Neutrophil (primary cell): ENCODE results near the gene PGAP1.

Experiments
- H3K27ac ChIP-seq: fragments of 200-600 bp; sonication (generic); 2 replicates; pipeline ENCODE4 v1.5.1; 2016; ENCODE audit warnings: mild to moderate bottlenecking, moderate library complexity
- H3K27me3 ChIP-seq: fragments of 200-600 bp; sonication (generic); 2 replicates; pipeline ENCODE4 v1.6.0; 2016; ENCODE audit warnings: mild to moderate bottlenecking
- H3K36me3 ChIP-seq: fragments of 200-600 bp; sonication (generic); 2 replicates; pipeline ENCODE4 v1.5.1; 2017
- H3K4me1 ChIP-seq, 2 experiments: fragments of 200-600 bp in 1 of 2; sonication (generic) in 1 of 2; 1 replicate in 1 of 2; 2 replicates in 1 of 2; pipeline versions ENCODE4 v1.5.1 to v1.6.1; 2013 to 2016; ENCODE audit warnings: low read depth in 1 of 2, low read length in 1 of 2, mild to moderate bottlenecking in 1 of 2, moderate library complexity in 1 of 2; ENCODE audit not compliant: control insufficient read depth in 1 of 2, insufficient read depth in 1 of 2
- H3K4me3 ChIP-seq, 2 experiments: fragments of 200-600 bp in 1 of 2; sonication (generic) in 1 of 2; 1 replicate in 1 of 2; 2 replicates in 1 of 2; pipeline ENCODE4 v1.5.1; 2013 to 2016; ENCODE audit warnings: low read depth in 1 of 2, low read length in 1 of 2, mild to moderate bottlenecking in 1 of 2, moderate library complexity in 1 of 2
- H3K9me3 ChIP-seq: fragments of 200-600 bp; sonication (generic); 2 replicates; pipeline ENCODE4 v1.5.1; 2016
- CTCF ChIP-seq: fragments of 200-600 bp; sonication (generic); IDR thresholded peaks from 2 replicates; pipeline ENCODE4 v1.5.1; 2016; ENCODE audit warnings: antibody characterized with exemption

PGAP1 gene

GRCh38 chr2:196925768-196926561, 542 bp downstream of the PGAP1 start:
- H3K36me3 ChIP-seq, result no peaks in the 10 kb centered on the region
- H3K9me3 ChIP-seq, result no peaks in the 10 kb centered on the region
- TF ChIP-seq CTCF, result no peak
- H3K4me1 ChIP-seq, result peaks cover 18 to 22% of the 10 kb centered on the region in 2 experiments
- peak overlapping the region; percentile 81 to 86 for H3K4me3 ChIP-seq
- peaks cover 44% of the 10 kb centered on the region for H3K27me3 ChIP-seq
- peak overlapping the region; percentile 62 for H3K27ac ChIP-seq

- H3K27me3 ChIP-seq, result peaks cover 44% of the 10 kb centered on the region
- H3K4me1 ChIP-seq, result peaks cover 18 to 22% of the 10 kb centered on the region in 2 experiments
- TF ChIP-seq CTCF, result no peak
- H3K36me3 ChIP-seq, result no peaks in the 10 kb centered on the region
- H3K9me3 ChIP-seq, result no peaks in the 10 kb centered on the region
- H3K27ac ChIP-seq, result no peak overlapping the region
- H3K4me3 ChIP-seq, result peak overlapping the region; percentile 81 to 86
These were observed 1.3 kb downstream of the PGAP1 start for GRCh38 chr2:196925051-196925767.

GRCh38 chr2:196924051-196924450, 2.5 kb downstream of the PGAP1 start:
- no peak for TF ChIP-seq CTCF
- no peak overlapping the region for H3K27ac ChIP-seq
- peaks cover 18 to 22% of the 10 kb centered on the region in 2 experiments for H3K4me1 ChIP-seq
- H3K27me3 ChIP-seq, result peaks cover 38% of the 10 kb centered on the region
- no peak overlapping the region for H3K4me3 ChIP-seq
- no peaks in the 10 kb centered on the region for H3K9me3 ChIP-seq
- H3K36me3 ChIP-seq, result no peaks in the 10 kb centered on the region

GRCh38 chr2:196918927-196919326, 7.6 kb downstream of the PGAP1 start:
- peaks cover 3% of the 10 kb centered on the region for H3K27me3 ChIP-seq
- no peak for TF ChIP-seq CTCF
- no peaks in the 10 kb centered on the region for H3K4me1 ChIP-seq
- no peak overlapping the region for H3K4me3 ChIP-seq
- no peaks in the 10 kb centered on the region for H3K36me3 ChIP-seq
- no peak overlapping the region for H3K27ac ChIP-seq
- H3K9me3 ChIP-seq, result no peaks in the 10 kb centered on the region

- Histone ChIP-seq H3K27ac (no peak overlapping the region), H3K4me3 (no peak overlapping the region), H3K4me1 (no peaks in the 10 kb centered on the region)
These were observed 8.7 kb downstream of the PGAP1 start for GRCh38 chr2:196917802-196918201.

More at GRCh38 chr2:196917802-196918201, 8.7 kb downstream of the PGAP1 start:
- no peak for TF ChIP-seq CTCF
- H3K36me3 ChIP-seq, result no peaks in the 10 kb centered on the region
- no peaks in the 10 kb centered on the region for H3K9me3 ChIP-seq
- H3K27me3 ChIP-seq, result no peaks in the 10 kb centered on the region
